Measurements from ENCODE around the gene OSER1.
"Not testable (repeated sequence)": the region's sequence is repeated elsewhere in the genome, so short reads cannot be mapped to it uniquely, and the experiment has no call there.

The OSER1 gene

DNA sequence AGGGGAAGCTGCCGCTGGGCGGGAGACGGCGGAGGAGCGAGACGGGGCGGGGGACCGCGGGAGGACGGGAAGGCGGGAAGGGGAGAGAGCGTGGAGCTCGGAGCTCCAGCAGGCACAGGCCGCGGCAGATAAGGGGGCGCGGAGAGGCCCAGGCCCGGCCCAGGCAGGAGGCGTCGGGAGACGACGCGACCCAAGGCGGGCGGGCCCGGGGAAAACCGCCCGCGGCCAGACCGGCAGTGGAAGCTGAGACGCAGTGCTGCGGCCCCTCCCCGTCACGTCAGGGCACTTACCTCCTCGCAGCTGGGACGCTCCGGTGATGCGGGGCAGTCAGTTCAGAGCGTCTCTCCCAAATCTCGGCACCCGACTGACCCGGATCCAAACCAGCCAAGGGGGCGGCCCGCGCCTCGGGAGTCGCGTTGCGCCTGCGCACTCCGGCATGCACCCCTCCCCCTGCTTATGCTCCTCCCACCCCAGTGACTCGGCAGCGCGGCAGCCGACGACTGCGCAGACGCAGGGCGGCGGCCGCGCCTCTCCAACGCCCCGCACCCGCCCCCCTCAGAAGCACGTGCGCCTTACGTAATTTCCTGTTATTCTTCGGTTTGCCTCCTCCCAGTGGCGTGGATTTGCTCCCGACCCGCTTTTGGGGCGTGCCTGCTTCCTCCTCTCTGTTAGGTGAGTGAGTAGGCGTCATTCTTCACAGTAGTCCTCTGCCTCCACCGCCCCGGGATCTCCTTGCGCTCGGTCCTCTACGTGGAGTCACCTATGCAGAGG, at the start of gene OSER1:
Gene OSER1, minus strand, starts transcription at position 366 of the 771 bp plus-strand sequence. CDS start 3,814 bp downstream, outside the sequence.
- peak; percentile 97 for DNase-seq

DNA sequence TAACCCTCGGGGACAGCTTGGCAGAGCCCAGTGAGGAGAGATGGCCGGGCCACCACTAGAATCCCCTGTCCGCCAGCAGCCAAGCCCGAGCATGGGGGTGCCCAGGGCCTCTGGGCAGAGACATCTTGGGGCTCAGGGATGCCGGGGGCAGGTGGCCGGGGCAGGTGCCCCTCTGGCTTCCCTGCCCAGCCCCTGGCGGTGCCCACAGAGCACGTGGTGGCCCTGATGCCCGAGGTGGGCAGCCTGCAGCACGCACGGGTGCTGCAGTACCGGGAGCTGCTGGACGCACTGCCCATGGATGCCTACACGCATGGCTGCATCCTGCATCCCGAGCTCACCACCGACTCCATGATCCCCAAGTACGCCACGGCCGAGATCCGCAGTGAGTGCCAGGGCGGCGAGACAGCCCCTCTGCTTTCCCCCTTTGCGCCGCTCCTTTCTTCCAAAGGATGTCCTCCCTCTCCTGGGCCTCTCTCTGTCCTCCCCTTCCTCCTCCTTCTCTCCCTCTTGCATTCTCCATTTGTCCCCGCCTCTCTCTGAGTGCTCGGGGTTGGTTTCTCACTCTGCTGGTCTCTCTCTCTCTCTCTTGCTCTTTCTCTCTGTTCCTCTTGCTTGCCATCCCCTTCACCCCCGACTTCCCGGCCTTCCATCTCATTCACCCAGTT, 47.8 kb upstream of the OSER1 start:
- DNase-seq, result no peak

DNA sequence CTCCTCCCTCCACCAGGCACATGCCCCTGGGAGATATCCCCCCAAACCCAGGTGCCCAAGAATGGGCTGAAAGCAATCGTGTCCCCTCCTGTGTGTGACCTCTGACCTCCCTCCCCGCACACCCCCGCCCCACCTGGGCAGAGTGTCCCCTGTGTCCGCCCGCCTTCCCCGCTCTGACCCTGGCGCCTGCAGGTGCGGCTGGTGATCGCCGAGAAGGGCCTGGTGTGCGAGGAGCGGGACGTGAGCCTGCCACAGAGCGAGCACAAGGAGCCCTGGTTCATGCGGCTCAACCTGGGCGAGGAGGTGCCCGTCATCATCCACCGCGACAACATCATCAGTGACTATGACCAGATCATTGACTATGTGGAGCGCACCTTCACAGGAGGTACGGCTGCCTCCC, 46.4 kb upstream of the OSER1 start:
- no peak for DNase-seq

DNA sequence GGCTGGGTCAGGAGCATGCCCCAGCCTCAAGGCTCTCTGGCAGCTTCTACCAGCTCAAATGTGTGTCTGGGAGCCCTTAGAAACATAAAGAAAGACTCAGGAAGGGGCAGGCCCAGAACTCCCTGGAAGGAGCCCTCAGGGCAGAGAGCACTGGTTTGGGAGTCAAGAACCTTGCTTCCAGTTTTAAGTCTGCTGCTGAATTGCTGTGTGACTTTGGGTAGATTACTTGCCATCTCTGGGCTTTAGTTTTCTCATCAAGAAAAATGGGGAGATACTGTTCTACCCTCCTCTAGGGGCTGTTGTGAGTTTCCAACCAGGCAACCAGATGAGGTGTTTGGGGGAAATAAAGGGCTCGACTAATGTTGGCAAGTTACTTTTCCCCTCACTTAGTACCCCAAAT, 45.4 kb upstream of the OSER1 start:
- no peak for DNase-seq

DNA sequence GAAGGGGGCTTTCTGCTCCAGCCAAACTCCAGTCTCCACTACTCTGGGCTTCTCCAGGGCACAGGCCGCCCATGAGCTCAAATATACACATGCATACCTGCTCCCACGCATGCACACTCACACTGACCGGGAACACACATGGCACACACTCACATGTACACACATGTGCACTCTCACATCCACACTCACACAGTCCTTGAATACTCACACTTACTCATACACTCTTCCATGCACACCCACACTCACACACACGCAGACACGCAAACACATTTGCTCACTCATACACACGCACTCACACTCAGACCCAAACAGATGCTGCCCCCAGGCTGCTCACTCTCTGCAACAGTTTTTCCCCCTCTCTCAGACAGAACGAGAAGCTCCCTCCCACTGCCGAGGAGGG, 43.5 kb upstream of the OSER1 start:
- no peak for DNase-seq

DNA sequence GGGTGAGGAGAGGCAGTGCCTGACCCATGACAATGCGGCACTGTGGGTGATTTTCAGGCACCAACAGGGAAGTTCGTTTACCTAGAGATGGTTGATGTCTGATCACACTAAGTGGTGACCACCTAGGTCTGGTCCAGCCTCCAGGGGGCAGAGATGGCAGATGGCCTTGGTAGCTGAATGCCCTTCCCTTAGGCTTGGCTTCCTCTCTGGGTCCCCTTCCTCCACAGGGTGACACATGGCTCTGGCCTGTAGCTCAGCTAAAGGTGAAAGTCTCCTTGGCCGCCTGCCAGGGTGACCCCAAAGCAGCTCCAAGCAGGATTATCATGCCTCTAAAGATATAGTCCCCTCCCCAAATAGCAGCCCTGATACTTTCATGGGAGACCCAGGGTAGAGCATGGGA, 43.0 kb upstream of the OSER1 start:
- no peak for DNase-seq

DNA sequence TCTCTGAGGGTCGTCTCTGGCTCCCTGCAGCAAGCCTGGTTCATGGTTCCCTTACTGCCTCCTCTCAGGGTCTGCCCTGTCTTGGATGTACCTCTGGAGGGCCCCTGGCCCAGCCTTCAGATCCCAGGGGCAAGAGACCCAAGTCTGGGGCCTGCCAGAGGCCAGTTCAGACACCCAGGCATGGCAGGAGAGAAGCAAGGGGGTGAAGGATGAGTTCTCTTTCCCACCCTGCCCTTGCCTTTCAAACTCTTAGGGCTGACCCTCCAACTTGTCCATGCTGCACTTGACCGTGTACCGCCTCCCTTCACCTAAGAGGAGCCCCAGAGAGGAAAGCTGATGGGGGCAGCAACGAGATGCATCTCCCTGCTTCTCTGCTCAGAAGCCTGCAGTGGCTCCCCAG, 40.7 kb upstream of the OSER1 start:
- no peak for DNase-seq

DNA sequence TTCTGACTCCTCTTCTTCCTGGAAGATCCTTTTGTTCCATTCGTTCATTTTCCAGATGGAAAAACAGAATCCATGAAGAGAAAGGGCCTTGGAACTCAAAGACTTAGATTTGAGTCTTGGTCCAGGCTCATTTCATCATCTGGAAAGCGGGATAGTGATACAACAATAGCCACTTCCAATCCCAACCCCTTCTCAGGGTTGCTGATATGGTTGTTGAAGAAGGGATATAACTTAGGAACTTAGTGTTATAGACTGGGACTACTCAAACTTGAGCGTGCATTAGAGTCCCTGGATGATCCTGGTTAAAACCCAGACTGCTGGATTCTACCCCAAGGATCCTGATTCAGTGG, 37.8 kb upstream of the OSER1 start:
- no peak for DNase-seq

DNA sequence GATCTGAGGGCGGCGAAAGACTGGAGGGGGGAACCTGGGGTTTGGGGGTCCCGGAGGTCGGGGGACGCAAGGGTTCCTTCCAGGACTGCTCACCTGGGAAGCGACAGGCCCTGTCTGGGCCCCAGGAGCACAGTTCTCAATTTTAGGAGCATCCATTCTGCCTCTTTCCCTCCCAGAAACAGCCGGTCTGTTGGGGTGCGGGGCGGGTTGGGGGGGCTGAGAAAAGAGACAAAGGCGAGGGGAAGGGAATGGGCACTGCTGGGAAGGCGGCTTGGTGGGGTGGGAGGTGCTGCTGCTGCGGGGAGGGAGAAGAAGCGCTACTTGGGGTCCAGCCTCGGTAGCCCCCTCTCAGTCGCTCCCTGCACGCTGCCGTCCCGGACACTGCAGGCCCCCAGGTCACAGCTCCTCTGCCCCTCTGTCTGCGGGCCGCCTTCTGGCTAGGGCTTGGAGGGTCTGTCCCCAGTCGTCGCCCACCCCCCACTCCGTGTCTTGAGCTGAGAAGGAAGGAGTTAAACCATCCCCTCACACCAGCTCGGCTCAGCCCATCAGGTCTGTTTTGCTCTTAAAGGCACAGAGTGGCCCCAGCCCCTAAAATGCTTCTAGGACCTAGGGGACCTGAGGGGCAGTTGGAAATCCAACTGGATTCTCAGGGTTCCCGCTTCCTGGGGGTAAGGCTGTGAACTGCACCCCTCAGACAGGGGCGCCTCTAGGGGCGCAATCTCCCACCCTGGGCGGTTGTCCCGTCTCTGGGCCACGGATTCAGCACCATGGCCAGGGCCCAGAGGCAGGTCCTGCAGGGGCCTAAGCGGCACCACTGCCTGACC, 37.2 kb upstream of the OSER1 start:
- no peak for DNase-seq

DNA sequence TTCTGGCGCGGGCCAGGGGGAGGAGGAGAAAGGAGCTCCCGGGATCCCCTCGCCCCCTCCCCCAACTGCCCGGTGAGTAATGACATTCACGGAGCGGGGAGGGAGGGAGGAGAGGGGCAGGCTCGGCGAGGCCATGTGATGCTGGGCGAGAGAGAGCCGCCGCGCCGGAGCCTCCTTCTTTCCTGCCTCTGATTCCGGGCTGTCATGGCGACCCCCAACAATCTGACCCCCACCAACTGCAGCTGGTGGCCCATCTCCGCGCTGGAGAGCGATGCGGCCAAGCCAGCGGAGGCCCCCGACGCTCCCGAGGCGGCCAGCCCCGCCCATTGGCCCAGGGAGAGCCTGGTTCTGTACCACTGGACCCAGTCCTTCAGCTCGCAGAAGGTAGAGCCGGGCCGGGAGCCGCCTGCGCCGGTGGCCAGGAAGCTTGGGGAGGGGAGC, 36.6 kb upstream of the OSER1 start, which contains the start of gene GDAP1L1:
Gene GDAP1L1, plus strand, starts transcription at position 178 of the 441 bp plus-strand sequence. Its CDS starts 27 bp downstream, at position 205.
- no peak for DNase-seq

DNA sequence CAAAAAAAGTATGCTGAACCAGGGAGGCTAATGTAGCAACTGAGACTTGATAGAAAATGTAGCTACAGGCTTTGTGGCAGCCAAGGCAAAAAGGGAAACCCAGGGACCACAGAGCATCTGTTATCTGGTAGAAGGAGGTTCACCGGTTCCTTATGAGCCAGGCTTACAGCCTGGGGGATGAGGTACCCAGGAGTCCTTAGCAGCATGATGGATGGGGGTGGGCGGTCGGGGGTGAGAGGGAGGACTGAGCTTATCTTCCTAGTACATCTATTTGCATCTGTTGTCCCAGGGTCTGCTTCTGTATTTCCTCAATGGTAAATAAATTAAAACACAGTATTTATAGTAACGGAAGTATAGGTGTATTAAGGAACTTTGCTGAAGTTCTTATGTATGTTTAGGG, 35.4 kb upstream of the OSER1 start:
- DNase-seq, result no peak

DNA sequence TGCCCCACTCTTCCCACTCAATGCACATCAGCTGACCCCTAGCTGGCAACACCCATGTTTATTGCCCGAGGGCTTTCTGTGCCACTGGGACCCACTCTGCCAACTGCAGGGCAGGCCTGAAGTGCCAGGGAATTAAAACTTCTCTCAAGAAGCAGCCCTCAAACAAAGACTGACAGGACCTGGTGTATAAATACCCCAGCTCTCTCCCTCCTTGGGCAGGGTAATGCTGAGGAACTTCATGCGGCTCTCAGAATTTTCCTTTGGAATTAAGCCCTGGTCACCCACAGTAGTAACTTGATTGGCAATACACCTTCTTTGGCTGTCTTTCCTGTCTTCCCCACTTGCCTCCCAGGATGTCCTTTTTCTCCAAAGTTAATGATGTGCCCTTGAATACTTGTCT, 31.2 kb upstream of the OSER1 start:
- DNase-seq, result no peak

DNA sequence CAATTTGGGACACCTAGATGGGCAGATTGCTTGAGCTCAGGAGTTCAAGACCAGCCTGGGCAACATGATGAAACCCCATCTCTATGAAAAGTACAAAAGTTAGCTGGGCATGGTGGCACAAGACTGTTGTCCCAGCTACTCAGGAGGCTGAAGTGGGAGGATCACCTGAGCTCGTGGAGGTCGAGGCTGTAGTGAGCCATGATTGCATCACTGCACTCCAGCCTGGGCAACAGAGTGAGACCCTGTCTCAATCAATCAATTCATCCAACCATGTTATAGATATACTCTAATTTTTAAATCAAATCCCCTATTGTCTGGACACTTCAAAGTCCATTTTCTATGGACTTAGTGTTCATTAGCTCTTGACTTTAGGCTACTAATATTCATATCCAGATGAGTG, 26.3 kb upstream of the OSER1 start:
- not testable (repeated sequence) for DNase-seq

DNA sequence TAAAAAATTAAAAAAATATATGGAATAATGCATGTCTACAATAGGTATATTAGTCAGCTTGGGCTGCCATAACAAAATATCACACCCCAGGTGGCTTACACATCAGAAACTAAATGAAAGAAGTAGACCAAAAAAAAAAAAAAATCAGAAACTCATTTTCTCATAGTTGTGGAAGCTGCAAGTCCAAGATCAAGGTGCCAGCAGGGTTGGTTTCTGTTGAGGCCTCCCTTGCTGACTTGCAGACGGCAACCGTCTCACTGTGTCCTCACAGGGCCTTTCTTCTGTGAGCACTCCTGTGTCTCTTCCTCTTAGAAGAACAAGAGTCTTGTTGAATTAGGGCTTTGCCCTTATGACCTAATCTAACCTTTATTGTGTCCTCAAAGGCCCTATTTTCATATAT, 25.1 kb upstream of the OSER1 start:
- no peak for DNase-seq

DNA sequence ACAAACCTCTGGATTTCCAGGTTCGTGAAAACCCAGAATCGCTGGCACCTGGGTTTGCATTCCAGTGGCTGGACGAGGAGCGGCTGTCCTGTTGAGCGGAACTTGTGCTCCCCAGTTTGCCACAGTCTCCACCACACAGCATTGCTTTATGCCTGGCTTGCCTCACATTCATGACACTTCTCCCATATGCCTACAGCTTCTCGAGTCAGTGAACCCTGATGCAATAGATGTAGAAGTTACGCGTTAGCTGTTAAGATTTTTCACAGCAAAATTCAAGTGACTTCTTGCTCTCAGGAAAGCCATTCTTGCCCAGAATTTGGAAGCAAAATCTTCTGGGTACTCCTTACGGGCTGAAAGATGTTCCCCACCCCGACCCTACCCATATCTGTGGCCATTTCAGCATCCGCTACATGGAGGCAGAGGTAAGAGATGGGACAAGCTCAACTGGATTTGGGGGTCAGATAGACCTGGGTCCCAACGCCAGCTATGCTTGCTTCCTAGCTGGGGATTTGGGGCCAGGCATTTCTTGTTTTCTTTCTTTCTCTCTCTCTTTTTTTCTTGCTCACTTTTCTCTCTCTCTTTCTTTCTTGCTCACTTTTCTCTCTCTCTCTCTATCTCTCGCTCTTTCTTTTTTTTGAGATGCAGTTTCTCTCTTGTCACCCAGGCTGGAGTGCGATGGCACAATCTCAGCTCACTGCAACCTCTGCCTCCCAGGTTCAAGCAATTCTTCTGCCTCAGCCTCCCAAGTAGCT, 24.2 kb upstream of the OSER1 start:
- DNase-seq, result no peak

DNA sequence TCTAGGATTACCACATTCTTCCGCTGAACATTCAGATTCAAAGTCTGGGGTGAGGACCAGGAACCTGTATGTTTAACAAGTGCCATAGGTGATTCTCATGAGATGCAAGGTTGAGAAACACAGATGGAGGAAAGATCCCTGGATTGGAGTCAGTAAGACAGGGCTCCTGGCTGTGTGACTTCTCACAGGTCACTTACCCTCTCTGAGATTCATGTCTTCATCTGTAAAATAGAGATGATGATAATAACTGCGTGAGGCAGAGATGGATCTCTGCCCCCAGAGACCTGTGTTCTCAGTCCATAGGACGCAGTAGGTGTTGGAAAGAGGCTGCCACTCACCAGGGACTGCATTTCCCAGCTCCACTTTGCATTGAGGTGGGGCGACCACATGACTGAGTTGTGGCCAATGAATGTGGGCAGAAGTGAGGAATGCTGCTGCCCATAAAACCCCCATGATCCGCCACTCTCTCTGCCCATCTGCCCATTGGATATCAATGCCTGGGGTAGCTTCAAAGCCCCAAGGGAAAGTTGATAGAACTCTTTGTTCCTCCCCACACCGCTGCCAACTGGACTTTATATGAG, 23.0 kb upstream of the OSER1 start:
- DNase-seq, result no peak

DNA sequence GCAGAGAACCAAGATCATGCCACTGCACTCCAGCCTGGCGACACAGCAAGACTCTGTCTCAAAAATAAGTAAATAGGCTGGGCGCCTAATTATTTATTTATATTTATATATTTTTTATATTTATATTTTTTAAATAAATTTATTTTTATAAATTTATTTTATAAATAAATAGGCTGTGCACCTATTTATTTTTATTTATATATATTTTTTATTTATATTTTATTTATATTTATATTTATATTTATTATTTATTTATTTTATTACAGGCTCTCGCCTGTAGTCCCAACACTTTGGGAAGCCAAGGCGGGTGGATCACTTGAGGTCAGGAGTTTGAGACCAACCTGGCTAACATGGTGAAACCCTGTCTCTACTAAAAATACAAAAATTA, 21.9 kb upstream of the OSER1 start:
- DNase-seq, result not testable (repeated sequence)

DNA sequence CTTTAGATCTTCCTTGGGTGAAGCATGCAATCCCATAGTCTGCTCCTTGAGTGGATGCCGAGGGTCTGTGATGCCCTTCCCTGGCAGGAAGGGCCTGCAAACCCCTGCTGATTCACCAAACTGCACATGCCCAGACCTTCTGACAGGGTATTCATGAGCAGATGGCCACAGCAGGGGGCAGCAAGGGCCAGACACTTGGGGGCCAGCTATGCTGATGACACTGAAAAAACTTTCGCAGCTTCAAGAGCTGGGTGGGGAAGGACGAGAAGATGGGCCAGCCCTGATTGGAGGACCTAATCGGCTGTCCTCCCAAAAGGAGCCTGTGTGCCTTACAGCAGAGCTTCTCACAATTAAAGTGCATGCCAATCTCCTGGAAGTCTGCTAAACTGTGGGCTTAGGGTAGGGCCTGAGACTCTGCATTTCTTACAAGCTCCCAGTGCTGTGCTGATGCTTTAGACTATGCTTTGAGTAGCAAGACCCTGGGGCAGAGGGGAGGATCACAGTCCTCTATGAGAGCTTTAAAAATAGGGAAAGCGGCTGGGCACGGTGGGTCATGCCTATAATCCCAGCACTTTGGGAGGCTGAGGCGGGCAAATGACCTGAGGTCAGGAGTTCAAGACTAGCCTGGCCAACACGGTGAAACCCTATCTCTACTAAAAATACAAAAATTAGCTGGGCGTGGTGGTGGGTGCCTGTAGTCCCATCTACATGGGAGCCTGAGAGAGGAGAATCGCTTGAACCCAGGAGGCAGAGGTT, 21.3 kb upstream of the OSER1 start:
- no peak for DNase-seq

DNA sequence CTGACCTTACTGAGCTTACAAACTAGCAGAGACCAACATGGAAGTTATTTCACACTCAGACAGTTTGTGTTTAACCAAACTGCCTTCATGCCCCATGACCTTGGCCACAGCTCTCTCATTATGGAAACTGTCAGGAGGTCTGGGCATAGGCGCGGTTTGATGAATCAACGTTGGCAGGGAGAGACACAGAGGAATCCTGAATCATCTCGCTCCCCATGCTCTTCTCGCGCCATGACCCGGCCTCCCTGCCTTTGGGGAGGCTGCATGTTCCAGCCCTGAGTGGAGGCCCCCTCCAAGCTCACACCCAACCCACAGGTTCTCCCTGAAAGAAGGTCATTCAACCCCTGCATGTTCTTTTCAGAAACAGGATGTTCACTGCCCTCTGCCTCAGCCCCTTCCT, 20.6 kb upstream of the OSER1 start:
- DNase-seq, result no peak

DNA sequence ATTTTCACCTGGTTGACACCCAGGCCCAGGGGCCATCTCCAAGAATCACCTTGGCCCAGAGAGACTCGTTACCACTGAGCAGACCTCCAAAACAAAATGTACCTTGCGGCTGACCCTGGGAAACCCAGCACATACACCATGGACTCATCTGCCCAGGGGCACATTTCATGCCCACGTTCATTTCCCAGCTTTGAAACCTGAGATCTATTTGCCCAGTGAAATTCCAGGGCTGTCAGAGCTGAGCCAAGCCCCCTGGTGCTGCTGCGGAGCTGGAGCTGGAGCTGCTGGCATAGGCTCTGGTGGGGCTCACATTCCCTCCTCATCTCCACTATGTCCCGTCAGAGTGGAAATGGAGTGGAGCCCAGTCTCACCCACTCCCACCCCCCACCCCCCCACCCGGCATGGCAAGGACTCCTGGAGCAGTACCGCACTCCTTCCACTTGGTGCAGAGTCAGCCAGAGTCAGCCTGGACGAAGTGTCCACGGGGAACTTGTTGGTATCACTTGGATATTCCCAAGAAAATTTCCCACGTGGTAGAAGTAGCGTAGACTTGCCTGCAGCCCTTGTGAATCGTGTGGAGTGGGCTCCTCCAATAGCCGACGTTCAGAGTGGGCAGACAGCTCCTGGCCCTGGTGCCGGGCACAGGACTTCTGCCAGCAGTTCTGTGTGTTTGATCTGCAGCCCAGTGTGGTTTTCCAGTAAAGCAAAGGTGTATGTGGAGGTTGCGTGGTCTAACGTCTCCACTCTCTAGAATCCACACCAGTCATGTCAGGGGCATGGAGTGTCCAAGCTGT, 18.1 kb upstream of the OSER1 start:
- no peak for DNase-seq

DNA sequence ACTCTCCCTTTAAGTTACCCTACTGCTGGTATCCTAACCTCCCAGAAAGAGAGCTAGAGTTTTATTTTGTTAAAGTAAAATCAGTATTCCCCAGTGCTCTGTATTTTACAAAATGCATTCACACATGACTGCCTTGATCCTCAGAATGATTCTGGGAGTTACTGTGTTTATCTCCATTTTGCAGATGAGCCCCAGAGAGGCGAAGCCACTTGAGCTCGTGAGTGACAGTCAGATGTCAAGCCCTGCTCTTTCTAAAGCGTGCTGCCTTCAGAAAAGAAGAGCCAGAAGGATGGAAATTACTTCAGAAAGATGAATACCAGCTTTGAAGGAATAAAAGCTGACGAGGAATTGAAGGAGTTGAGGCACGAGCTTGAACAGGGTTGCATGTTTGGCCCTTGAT, 14.1 kb upstream of the OSER1 start:
- no peak for DNase-seq

All from NCI-H1930 (cell line).